ENCODE measurements around the gene ZMIZ1.

ZMIZ1 gene

GRCh38 chr10:79298403-79299244 is 229.9 kb downstream of the ZMIZ1 start:
- DNase-seq, result peak; percentile 97

DNA sequence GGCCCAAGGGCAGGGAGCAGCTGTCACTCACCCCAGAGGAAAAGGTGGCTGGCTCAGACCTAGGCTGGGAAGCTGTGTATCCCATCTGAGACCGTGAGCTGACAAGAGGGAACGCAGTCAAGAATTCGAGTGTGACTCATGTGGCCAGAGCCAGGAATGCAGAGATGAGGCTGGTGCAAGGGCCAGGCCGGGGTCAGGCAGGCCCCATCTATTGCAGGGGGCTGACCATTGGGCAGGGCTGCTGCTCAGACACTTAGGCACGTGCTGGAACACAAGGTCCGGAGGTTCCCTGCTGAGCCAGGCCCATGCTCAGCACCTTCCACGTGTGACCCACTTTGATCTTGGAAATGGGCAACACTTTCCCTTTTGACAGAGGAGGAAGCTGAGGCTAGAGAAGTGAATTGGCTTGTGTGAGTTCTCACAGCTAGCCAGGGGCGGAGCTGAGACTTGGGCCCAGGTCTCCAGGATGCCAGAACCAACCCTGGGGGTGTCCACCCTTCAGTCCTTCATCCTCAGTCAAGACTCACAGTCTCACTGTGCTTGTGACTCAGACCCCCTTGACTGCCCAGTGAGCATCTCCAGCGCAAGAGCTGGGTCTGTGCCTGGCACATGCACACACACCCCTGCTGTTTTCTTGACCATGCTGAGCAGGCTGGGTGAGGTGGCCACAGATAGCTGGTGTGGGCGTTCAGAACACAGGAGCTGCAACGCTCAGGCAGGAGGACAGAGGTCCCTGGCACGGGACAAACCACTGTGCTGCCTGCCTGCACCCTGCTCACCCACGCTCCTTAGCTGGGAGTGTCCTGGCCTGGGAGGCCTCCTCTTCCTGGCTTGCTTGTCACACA is 230.9 kb downstream of the ZMIZ1 start:
- peak; percentile 81 for DNase-seq

- no peak for DNase-seq
Observed at GRCh38 chr10:79300711-79301110, 231.9 kb downstream of the ZMIZ1 start.

DNA sequence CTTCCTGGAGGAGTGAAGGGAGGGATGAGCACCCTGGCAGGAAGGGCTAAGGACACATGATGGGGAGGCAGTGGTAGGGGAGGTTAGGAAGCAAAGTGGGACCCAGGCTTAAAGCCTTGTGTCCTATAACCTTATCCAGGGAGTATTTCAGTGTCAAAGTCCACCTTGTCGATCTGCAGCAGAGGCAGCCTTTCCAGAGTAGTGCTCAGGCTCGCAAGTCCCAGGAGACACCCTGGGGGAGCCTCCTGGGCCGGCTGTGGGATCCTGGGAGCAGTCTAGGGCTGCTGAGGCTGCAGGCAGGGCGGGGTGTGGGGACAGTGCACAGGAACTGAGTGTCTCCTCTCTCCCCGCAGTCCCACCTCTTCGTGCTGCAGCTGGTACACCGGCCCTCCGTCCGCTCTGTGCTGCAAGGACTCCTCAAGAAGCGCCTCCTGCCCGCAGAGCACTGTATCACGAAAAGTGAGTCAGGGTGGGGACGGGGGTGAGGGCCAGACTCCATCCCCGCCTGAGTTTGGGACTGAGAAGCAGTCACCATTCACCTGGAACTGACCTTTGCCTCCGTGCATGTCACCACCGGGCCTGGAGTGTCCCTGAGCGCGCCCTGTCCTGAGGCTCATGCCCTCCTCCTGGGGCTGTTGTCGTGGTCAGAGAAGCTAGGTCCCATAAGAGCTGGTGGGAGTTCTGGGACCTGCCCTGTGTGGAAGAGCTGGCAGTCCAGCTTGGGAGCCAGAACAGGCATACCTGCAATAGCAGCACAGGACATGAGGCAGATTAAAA is 233.2 kb downstream of the ZMIZ1 start:
- DNase-seq, result no peak

DNA sequence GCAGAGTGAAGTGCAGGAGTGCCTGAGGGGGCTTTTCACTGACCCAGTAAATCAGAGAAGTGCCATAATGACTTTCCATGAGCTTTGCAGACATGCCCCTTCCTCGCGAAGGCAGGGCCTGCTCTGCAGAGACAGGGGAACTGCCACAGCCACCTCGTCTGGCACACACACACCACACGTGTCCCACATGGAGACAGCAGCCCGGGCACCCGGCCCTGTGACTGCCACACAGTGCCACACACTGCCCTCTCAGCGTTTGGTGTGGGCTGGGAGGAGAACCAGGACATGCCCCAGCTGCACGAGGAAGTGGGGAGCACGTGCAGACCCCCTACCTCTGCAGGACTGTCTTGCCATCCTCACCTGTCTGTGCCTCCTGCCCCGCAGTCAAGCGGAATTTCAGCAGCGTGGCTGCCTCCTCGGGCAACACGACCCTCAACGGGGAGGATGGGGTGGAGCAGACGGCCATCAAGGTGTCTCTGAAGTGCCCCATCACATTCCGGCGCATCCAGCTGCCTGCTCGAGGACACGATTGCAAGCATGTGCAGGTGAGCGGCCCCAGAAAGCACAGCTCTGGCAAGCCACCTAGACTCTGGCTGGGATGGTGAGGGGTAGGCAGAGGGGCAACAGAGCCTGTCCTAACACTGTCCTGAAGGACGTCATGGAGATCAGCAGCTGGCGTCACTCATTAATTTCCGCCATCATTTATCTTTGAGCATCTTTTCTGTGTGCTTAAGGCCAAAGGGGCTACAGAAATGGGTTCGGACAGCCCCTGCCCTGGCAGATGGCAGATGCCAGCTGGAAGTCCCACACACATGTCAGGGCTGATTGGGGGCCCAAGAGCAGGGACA is 235.1 kb downstream of the ZMIZ1 start:
- DNase-seq, result no peak

DNA sequence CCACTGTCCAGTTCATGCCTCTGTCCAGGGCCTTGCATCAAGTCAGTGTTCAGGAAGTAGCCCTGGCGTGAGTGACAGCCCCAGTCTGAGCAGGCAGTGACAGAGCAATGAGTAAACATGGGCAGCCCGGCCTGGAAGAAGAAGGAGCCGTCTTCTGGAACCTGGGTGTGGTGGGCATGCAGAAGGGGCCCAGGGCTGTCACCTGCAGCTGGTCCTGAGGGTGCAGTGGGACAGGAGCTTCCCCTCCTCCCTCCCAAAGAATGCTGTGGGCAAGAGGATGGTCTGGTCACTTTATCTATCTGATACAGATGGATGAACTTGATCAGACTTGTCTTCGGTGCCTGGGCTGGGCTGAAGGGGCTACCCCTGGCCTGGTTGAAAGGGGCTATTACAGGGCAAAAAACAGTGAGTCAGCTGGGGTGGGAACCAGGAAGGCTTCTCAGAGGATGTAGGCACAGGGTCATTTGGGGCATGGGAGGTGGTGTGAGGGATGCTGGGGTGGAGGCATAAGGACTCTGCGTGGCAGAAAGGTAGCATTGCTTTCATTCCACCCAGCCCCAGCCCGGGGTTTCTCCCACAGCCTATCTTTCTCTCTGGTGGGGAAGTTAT is 235.8 kb downstream of the ZMIZ1 start:
- DNase-seq, result no peak

- DNase-seq, result no peak
Observed at GRCh38 chr10:79305515-79305914, 236.7 kb downstream of the ZMIZ1 start.

DNA sequence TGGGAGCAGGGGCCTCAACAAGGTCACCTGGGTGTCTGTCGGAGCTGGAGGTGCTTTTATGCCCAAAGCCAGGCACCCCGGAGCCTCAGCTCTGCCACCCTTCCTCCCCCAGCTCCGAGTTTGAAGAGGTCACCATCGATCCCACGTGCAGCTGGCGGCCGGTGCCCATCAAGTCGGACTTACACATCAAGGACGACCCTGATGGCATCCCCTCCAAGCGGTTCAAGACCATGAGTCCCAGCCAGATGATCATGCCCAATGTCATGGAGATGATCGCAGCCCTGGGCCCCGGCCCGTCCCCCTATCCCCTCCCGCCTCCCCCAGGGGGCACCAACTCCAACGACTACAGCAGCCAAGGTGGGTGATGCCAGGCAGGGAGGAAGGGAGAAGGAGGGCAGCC is 237.2 kb downstream of the ZMIZ1 start:
- DNase-seq, result no peak

GRCh38 chr10:79306644-79307220 is 238.0 kb downstream of the ZMIZ1 start:
- no peak for DNase-seq

GRCh38 chr10:79308016-79308415 is 239.2 kb downstream of the ZMIZ1 start:
- DNase-seq, result no peak

- DNase-seq, result no peak
Observed at GRCh38 chr10:79308969-79309665, 240.4 kb downstream of the ZMIZ1 start.

GRCh38 chr10:79310200-79310865 is 241.6 kb downstream of the ZMIZ1 start:
- DNase-seq, result no peak

DNA sequence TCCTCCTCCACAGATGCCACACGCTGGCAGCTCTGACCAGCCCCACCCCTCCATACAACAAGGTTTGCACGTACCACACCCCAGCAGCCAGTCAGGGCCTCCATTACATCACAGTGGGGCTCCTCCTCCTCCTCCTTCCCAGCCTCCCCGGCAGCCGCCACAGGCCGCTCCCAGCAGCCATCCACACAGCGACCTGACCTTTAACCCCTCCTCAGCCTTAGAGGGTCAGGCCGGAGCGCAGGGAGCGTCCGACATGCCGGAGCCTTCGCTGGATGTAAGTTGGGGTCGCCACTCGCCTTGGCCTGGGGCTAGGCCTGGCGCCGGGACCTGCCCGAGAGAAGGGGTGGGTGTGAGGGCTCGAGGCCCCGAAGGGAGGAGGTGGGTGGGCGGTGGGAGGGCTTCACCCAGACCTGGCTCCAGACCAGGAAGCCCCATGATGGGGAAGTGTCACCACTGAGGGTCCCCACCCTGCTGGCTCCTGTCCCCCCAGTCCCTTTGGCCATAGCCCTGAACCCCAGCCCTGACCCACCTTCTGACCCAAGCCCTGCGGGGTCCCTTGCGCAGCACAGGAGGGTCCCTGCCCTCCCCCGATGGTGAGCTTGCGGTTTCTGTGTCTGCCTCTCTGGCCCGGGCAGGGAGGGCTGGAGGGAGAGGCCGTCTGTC is 242.3 kb downstream of the ZMIZ1 start:
- no peak for DNase-seq

- no peak for DNase-seq
Observed at GRCh38 chr10:79311581-79312407, 243.0 kb downstream of the ZMIZ1 start.

GRCh38 chr10:79312601-79313187 is 243.9 kb downstream of the ZMIZ1 start:
- DNase-seq, result no peak

DNA sequence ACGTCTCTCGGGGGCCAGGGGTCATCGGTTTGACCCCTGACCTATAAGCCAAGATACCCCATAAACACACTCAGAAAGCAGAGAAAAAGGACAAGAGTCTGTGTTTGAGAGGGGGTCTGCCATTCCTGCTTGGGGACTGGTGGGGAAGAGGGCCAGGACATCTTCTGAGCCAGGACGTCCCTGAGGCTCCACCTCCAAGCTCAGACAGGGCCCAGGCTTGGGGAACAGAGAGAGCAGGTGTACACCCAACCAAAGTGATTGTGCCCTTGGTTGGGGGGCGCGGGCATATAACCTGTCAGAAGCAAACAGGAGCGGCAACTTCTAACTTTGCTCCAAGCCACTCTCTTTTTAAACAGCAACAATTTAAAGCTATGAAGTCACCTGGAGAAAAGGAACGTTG is 244.6 kb downstream of the ZMIZ1 start:
- no peak for DNase-seq

DNA sequence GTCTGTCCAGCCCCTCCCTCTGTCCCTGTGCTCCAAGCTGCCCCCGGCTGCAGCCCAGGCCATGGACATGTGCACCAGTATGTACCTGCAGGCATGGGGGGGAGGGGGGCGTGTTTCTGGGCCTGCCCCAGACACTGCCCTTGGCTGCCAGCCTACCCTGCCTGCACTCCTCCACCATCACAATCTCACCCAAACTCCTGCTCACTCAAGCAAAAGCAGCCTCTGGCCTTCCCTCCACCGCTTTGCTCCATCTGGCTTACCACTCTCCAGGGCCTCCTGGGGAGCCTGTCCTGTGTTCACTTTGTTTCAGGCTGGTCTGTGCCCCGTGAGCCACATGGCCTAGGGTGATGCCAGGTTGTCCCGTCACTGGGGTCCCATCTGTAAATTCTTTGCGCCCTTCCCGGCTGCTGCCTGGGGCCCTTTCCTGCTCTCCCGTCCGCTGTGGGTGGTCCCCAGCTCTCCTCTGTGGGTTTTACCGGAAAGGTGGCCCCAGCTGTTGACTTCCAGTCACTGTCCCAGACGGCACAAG is 245.2 kb downstream of the ZMIZ1 start:
- DNase-seq, result no peak
